ENCODE results near the gene HERC2. TPM values are rescaled to one million over a fixed set of nuclear protein-coding genes. Genes with fewer than 3 reads are reported as not detected.
A peak's percentile ranks its signal among the peaks of the same experiment; 100 is the strongest.

HERC2 gene
- total and polyA plus RNA-seq, 2 of the 13 experiments (the other 11 are each of a cell fraction or from before 2014, with no cell fraction given) = 17.6 to 24.8 TPM

DNA sequence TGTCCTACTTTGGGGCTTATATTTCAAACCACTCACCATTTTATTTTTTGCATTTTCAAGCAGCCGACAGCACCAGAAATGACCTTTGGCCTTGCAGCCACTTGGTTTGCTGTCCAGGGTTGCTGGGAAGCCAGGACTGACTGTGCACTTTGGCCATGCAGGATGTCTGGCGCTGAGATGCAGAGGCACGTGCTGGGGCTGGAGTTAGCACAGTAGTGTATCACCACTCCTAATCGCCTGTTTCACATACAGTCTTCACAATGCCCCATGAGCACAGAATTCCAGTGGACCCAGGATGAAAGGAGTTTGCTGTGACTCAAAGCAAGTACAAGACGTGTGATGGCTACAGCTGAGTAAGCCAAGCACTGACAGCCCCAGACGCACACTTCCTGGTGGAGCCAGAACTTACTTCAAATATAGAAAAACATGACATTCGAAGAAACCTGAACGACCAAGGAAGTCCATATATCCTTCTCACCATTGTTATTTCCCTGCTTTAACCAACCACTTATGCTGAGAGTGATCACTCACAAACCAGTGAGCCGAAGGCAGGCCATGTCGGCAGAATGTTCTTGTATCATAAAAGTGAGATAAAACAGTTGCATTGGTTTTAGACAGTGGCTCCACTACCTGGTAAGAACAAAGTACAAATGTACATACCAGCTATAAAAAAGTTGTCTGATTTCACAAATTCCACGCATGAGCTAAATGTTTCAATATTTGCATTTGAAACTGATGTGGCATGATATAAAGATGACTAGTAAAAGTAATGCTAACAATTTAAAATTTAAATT is 238.9 kb downstream of the HERC2 start (continued):
- TF ChIP-seq, protein P1, sequence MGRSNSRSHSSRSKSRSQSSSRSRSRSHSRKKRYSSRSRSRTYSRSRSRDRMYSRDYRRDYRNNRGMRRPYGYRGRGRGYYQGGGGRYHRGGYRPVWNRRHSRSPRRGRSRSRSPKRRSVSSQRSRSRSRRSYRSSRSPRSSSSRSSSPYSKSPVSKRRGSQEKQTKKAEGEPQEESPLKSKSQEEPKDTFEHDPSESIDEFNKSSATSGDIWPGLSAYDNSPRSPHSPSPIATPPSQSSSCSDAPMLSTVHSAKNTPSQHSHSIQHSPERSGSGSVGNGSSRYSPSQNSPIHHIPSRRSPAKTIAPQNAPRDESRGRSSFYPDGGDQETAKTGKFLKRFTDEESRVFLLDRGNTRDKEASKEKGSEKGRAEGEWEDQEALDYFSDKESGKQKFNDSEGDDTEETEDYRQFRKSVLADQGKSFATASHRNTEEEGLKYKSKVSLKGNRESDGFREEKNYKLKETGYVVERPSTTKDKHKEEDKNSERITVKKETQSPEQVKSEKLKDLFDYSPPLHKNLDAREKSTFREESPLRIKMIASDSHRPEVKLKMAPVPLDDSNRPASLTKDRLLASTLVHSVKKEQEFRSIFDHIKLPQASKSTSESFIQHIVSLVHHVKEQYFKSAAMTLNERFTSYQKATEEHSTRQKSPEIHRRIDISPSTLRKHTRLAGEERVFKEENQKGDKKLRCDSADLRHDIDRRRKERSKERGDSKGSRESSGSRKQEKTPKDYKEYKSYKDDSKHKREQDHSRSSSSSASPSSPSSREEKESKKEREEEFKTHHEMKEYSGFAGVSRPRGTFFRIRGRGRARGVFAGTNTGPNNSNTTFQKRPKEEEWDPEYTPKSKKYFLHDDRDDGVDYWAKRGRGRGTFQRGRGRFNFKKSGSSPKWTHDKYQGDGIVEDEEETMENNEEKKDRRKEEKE (IDR thresholded peaks at IDR 0.05) = no peak
- TF ChIP-seq, protein P2, sequence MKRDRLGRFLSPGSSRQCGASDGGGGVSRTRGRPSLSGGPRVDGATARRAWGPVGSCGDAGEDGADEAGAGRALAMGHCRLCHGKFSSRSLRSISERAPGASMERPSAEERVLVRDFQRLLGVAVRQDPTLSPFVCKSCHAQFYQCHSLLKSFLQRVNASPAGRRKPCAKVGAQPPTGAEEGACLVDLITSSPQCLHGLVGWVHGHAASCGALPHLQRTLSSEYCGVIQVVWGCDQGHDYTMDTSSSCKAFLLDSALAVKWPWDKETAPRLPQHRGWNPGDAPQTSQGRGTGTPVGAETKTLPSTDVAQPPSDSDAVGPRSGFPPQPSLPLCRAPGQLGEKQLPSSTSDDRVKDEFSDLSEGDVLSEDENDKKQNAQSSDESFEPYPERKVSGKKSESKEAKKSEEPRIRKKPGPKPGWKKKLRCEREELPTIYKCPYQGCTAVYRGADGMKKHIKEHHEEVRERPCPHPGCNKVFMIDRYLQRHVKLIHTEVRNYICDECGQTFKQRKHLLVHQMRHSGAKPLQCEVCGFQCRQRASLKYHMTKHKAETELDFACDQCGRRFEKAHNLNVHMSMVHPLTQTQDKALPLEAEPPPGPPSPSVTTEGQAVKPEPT (CRISPR knock-in tag; IDR thresholded peaks at IDR 0.05; ENCODE audit: low read depth) = no peak
- TF ChIP-seq CHD4 (IDR thresholded peaks at IDR 0.05; ENCODE audit: borderline replicate concordance, low read length) (no peak), ZNF713 (CRISPR knock-in tag; IDR thresholded peaks at IDR 0.05) (no peak), RXRB (CRISPR knock-in tag; IDR thresholded peaks at IDR 0.05; ENCODE audit: borderline replicate concordance) (peak; percentile 48; the same call in 1 of the 2 replicates), NR2C2 (CRISPR knock-in tag; IDR thresholded peaks at IDR 0.05; ENCODE audit: borderline replicate concordance) (peak; percentile 67), SMC3 (IDR thresholded peaks at IDR 0.05; ENCODE audit: low read length) (no peak), FOXK2 (IDR thresholded peaks at IDR 0.05) (no peak), SALL1 (CRISPR knock-in tag; IDR thresholded peaks at IDR 0.05) (peak; percentile 73), ZNF792 (CRISPR knock-in tag; IDR thresholded peaks at IDR 0.05) (no peak), NFRKB (IDR thresholded peaks at IDR 0.05) (no peak), TFDP1 (CRISPR knock-in tag; IDR thresholded peaks at IDR 0.05; ENCODE audit: borderline replicate concordance) (peak; percentile 87; the same call in 1 of the 2 replicates), ZNF891 (CRISPR knock-in tag; IDR thresholded peaks at IDR 0.05) (no peak), ZNF605 (CRISPR knock-in tag; IDR thresholded peaks at IDR 0.05) (0 out of 2 replicates have a peak, but pooled peaks have one; percentile 24), ZNF264 (CRISPR knock-in tag; IDR thresholded peaks at IDR 0.05) (peak; percentile 87; the same call in 1 of the 2 replicates), ZNF709 (CRISPR knock-in tag; IDR thresholded peaks at IDR 0.05) (no peak)
- TF ChIP-seq, protein P3, sequence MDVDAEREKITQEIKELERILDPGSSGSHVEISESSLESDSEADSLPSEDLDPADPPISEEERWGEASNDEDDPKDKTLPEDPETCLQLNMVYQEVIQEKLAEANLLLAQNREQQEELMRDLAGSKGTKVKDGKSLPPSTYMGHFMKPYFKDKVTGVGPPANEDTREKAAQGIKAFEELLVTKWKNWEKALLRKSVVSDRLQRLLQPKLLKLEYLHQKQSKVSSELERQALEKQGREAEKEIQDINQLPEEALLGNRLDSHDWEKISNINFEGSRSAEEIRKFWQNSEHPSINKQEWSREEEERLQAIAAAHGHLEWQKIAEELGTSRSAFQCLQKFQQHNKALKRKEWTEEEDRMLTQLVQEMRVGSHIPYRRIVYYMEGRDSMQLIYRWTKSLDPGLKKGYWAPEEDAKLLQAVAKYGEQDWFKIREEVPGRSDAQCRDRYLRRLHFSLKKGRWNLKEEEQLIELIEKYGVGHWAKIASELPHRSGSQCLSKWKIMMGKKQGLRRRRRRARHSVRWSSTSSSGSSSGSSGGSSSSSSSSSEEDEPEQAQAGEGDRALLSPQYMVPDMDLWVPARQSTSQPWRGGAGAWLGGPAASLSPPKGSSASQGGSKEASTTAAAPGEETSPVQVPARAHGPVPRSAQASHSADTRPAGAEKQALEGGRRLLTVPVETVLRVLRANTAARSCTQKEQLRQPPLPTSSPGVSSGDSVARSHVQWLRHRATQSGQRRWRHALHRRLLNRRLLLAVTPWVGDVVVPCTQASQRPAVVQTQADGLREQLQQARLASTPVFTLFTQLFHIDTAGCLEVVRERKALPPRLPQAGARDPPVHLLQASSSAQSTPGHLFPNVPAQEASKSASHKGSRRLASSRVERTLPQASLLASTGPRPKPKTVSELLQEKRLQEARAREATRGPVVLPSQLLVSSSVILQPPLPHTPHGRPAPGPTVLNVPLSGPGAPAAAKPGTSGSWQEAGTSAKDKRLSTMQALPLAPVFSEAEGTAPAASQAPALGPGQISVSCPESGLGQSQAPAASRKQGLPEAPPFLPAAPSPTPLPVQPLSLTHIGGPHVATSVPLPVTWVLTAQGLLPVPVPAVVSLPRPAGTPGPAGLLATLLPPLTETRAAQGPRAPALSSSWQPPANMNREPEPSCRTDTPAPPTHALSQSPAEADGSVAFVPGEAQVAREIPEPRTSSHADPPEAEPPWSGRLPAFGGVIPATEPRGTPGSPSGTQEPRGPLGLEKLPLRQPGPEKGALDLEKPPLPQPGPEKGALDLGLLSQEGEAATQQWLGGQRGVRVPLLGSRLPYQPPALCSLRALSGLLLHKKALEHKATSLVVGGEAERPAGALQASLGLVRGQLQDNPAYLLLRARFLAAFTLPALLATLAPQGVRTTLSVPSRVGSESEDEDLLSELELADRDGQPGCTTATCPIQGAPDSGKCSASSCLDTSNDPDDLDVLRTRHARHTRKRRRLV (CRISPR knock-in tag; IDR thresholded peaks at IDR 0.05) = no peak

Measured in HepG2 (cell line).